Tibial nerve (tissue), 4 donors: ENCODE results near the gene ACADS. TPM values are rescaled to one million over a fixed set of nuclear protein-coding genes. Genes with fewer than 3 reads are reported as not detected.

Experiments
- DNase-seq, 2 donors: peaks; one replicate each; pipeline ENCODE4 v3.0.0-alpha.2; 2019; ENCODE audit warnings: low spot score in 2 of 2
- H3K27ac ChIP-seq, 4 donors: fragments of 200-600 bp; sonication (generic) in 3 of 4; one replicate each; pipeline ENCODE4 v1.5.1; 2017 to 2019; ENCODE audit warnings: mild to moderate bottlenecking in 1 of 4
- H3K27me3 ChIP-seq, 2 donors: fragments of 200-600 bp; sonication (generic) in 1 of 2; one replicate each; pipeline versions ENCODE4 v1.5.1 to v1.6.0; 2017 to 2019
- H3K36me3 ChIP-seq, 3 donors: fragments of 200-600 bp; sonication (generic); one replicate each; pipeline ENCODE4 v1.5.1; 2018 to 2019
- H3K4me1 ChIP-seq, 4 donors: fragments of 200-600 bp; sonication (generic) in 3 of 4; one replicate each; pipeline ENCODE4 v1.5.1; 2017 to 2019
- H3K4me3 ChIP-seq, 4 donors: fragments of 200-600 bp; sonication (generic) in 3 of 4; one replicate each; pipeline ENCODE4 v1.5.1; 2017 to 2019; ENCODE audit warnings: mild to moderate bottlenecking in 1 of 4, moderate library complexity in 1 of 4
- H3K9me3 ChIP-seq, 4 donors: fragments of 200-600 bp; sonication (generic) in 3 of 4; one replicate each; pipeline ENCODE4 v1.5.1; 2017 to 2019
- EP300 ChIP-seq, 2 donors: sonication (generic); formaldehyde crosslinking; IDR thresholded peaks; one replicate each; pipeline ENCODE4 v1.6.1; 2017; ENCODE audit warnings: antibody characterized with exemption in 2 of 2, mild to moderate bottlenecking in 1 of 2
- POLR2A ChIP-seq, 2 donors: fragments of 450-650 bp; IDR thresholded peaks; one replicate each; pipeline ENCODE4 v1.6.1; 2017; ENCODE audit warnings: antibody characterized with exemption in 2 of 2, mild to moderate bottlenecking in 2 of 2, moderate library complexity in 2 of 2
- WGBS, 2 donors: methylation state at CpG; one replicate each; pipeline ENCODE4 v1.1.5; 2018; 5-methylcytosine and 5-hydroxymethylcytosine counted together
- total RNA-seq, 4 donors: library from RNA; depleted of rRNA; stranded (reverse); fragments of >200 nt; gene quantifications; one replicate each; pipeline ENCODE4 v1.1.0, GENCODE V29; 2016
- TF ChIP-seq, protein P1 (sequence below), 5 experiments: fragments of 200-600 bp in 3 of 5; fragments of 450-650 bp in 2 of 5; sonication (generic) in 3 of 5; IDR thresholded peaks; one replicate each; pipeline ENCODE4 v1.5.1; 2016 to 2019; ENCODE audit warnings: antibody characterized with exemption in 5 of 5, mild to moderate bottlenecking in 3 of 5, moderate library complexity in 2 of 5

The ACADS gene
- total RNA-seq, 4 donors from 2014 or later, result 24.7 to 53.4 (median 34.3) TPM

DNA sequence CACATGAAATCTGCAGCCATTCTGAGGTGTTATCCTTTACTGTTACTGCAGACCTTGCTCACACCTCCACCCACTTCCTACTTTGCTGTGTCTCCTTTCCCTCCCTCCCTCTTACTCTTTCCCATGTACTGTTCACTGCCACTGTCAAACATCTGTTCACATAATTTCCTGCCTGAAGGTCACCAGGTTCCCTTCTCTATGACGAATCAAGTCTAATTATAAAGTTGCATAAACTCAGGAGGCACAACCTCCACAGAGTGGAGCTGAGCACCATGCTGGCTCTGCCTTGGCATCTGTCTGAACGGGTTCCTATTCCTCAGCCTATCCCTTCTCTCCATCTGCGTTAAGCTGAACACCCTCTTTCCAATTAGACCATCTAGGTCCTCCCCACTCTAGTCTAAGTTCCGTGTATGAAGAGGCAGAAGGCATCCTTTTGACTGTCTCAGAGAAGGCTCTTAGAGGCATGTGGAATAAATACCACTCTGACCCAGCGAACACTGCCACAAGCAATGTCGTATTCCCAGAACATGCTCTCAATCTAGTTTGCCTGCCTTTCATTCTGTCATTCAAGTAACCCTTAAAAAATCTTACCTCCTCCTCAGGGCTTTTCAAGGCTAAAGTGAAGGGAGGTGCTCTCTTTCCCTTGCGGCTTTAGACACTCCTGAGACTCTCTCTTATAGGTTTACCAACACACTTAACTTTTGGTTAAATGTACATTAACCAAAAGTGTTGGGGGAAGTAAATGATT is 48.7 kb downstream of the ACADS start:
- Histone ChIP-seq H3K4me1 (peaks cover 0 to 20% (median 5%) of the 10 kb centered on the region in 4 donors), H3K27me3 (no peaks in the 10 kb centered on the region), H3K36me3 (peaks cover 0 to 3% (median 0%) of the 10 kb centered on the region in 3 donors), H3K27ac (no peak overlapping the region), H3K9me3 (no peaks in the 10 kb centered on the region), H3K4me3 (no peak overlapping the region)
- 79 to 81% methylated on average over 7 of the region's 7 CpGs for WGBS, 2 donors
- TF ChIP-seq EP300 (IDR thresholded peaks at IDR 0.05) (no peak), POLR2A (IDR thresholded peaks at IDR 0.05) (no peak)
- TF ChIP-seq, protein P1, sequence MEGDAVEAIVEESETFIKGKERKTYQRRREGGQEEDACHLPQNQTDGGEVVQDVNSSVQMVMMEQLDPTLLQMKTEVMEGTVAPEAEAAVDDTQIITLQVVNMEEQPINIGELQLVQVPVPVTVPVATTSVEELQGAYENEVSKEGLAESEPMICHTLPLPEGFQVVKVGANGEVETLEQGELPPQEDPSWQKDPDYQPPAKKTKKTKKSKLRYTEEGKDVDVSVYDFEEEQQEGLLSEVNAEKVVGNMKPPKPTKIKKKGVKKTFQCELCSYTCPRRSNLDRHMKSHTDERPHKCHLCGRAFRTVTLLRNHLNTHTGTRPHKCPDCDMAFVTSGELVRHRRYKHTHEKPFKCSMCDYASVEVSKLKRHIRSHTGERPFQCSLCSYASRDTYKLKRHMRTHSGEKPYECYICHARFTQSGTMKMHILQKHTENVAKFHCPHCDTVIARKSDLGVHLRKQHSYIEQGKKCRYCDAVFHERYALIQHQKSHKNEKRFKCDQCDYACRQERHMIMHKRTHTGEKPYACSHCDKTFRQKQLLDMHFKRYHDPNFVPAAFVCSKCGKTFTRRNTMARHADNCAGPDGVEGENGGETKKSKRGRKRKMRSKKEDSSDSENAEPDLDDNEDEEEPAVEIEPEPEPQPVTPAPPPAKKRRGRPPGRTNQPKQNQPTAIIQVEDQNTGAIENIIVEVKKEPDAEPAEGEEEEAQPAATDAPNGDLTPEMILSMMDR (IDR thresholded peaks at IDR 0.05), result no peak
- no peak for DNase-seq

DNA sequence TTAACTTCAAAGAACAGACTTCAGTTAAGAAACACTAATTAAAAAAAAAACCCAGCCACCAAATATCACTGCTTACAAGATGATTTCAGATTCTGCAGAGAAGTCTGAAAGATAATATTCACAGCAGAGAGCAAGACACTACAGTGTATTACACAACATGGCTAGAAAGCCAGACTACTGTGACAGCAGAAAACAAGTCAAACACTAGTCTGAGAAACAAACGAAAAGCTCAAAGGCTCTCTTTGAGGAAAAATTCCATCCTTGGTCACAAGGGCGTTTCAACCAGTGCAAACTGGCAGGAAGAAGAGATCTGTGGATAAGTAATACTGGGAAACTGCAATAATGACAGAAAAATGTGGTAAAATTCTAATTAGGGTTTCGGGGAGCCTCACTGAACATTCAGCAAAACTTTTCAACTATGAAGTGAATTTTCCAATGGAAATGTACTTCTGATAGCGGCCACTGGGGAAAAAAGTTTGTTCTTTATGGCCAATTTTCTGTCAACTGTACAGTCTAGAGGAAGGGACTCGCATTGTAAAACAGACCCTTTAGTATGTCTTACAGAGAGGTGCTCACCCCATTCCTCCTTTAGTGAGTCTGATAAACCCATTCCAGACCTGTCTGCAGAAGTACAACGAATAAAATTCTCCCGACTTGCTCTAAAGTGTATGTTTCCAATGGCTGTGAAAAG is 50.4 kb downstream of the ACADS start:
- peak overlapping the region; percentile 53 to 66 (median 64) for H3K27ac ChIP-seq
- H3K9me3 ChIP-seq, result no peaks in the 10 kb centered on the region
- H3K36me3 ChIP-seq, result peaks cover 0 to 13% (median 0%) of the 10 kb centered on the region in 3 donors
- H3K27me3 ChIP-seq, result no peaks in the 10 kb centered on the region
- DNase-seq, result no peak
- no peak overlapping the region for H3K4me3 ChIP-seq
- H3K4me1 ChIP-seq, result peaks cover 0 to 16% (median 5%) of the 10 kb centered on the region in 4 donors
- TF ChIP-seq, protein P1 (IDR thresholded peaks at IDR 0.05), result peak; percentile 12 to 42 (median 31)
- TF ChIP-seq EP300 (IDR thresholded peaks at IDR 0.05) (peak; percentile 26 to 73), POLR2A (IDR thresholded peaks at IDR 0.05) (no peak)
- 52 to 53% methylated on average over 7 of the region's 7 CpGs for WGBS, 2 donors

DNA sequence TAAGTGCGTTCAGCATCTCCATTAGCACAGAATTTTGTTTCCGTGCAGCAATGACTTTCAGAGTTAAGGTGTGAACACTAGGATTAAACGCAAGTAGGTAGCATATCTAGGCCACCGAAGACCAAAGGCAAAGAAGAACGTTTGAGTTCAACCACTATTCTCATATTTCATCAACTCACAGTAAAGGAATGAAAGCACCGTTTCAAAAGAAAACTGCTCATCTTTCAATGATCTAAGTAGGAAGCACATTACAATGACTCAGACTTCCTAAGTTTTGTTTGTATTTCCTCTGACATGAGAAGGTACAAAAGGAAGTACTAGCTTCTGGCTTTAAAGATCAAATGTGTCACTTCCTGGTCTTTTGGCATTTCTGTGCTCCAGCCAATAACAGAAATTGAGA is 57.6 kb downstream of the ACADS start:
- no peak overlapping the region for H3K4me3 ChIP-seq
- H3K4me1 ChIP-seq, result peaks cover 0 to 4% (median 0%) of the 10 kb centered on the region in 4 donors
- peak overlapping the region in 1 of 4 donors; percentile 37 for H3K27ac ChIP-seq
- WGBS, 2 donors, result 74 to 75% methylated on average over 6 of the region's 6 CpGs
- H3K36me3 ChIP-seq, result peaks cover 0 to 45% (median 0%) of the 10 kb centered on the region in 3 donors
- TF ChIP-seq, protein P1 (IDR thresholded peaks at IDR 0.05), result no peak
- TF ChIP-seq POLR2A (IDR thresholded peaks at IDR 0.05) (no peak), EP300 (IDR thresholded peaks at IDR 0.05) (peak in 1 of 2 donors; percentile 31)
- H3K9me3 ChIP-seq, result no peaks in the 10 kb centered on the region
- no peak for DNase-seq
- no peaks in the 10 kb centered on the region for H3K27me3 ChIP-seq

DNA sequence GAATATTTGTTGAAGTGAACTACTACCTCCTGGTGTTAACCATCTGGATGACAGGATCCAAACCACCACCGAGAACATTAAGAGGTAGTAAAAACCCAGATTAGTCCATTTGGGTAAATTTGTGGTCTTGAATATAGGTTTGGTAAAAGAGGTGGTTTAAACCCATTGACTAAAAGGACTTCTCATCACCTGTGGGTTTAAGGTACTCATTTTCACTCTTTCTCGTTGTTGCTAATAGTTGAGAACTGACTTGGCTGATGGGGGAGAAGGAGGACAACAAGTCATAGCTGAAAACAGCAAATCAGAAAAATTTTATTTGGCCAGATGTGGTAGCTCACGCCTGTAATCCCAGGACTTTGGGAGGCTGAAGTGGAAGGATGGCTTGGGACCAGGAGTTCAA is 59.2 kb downstream of the ACADS start:
- no peaks in the 10 kb centered on the region for H3K9me3 ChIP-seq
- DNase-seq, result no peak
- H3K27me3 ChIP-seq, result no peaks in the 10 kb centered on the region
- H3K4me1 ChIP-seq, result peaks cover 0 to 4% (median 0%) of the 10 kb centered on the region in 4 donors
- 95 to 96% methylated on average over 3 of the region's 3 CpGs for WGBS, 2 donors
- TF ChIP-seq, protein P1 (IDR thresholded peaks at IDR 0.05), result no peak
- no peak for TF ChIP-seq EP300 (IDR thresholded peaks at IDR 0.05)
- TF ChIP-seq POLR2A (IDR thresholded peaks at IDR 0.05), result no peak
- H3K36me3 ChIP-seq, result peaks cover 0 to 42% (median 0%) of the 10 kb centered on the region in 3 donors
- no peak overlapping the region for H3K27ac ChIP-seq
- H3K4me3 ChIP-seq, result no peak overlapping the region

DNA sequence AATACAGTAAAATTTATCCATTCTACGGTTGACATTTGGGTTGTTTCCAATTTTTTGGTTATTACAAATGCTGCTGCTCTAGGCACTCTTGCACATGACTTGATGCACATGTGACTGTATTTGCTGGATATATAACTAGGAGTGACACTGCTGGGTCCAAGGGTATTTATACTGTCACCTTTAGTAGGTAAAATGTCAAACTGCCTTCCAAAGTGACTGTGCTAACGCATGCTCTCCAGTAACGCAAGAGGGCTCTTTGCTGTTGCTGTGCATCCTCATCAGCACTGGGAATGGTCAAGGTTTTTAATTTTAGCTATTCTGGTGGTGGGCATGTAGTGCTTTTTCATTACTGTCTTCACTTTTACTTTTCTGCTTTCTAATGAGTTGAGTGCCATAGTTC is 62.3 kb downstream of the ACADS start:
- H3K27ac ChIP-seq, result no peak overlapping the region
- TF ChIP-seq EP300 (IDR thresholded peaks at IDR 0.05) (no peak), POLR2A (IDR thresholded peaks at IDR 0.05) (no peak)
- TF ChIP-seq, protein P1 (IDR thresholded peaks at IDR 0.05), result no peak
- no peak overlapping the region for H3K4me3 ChIP-seq
- no peaks in the 10 kb centered on the region for H3K27me3 ChIP-seq
- 73 to 77% methylated on average over 3 of the region's 3 CpGs for WGBS, 2 donors
- H3K36me3 ChIP-seq, result peaks cover 0 to 17% (median 0%) of the 10 kb centered on the region in 3 donors
- H3K9me3 ChIP-seq, result no peaks in the 10 kb centered on the region
- no peak for DNase-seq
- H3K4me1 ChIP-seq, result peaks cover 0 to 14% (median 0%) of the 10 kb centered on the region in 4 donors
